Mesenchymal stem cell (in vitro differentiated cells and primary cell): Measurements from ENCODE around the gene NTPCR.

Experiments
- DNase-seq: peaks from one replicate; pipeline ENCODE4 v3.0.0-alpha.2; 2013
- H2AFZ ChIP-seq: one replicate; pipeline ENCODE4 v1.6.1; 2013; ENCODE audit warnings: low read depth, mild to moderate bottlenecking, control low read depth, inconsistent platforms, low read length, moderate library complexity
- H2AK5ac ChIP-seq: 2 replicates; pipeline ENCODE4 v1.6.1; 2013; ENCODE audit warnings: low read length, moderate library complexity, mild to moderate bottlenecking, inconsistent platforms; ENCODE audit not compliant: severe bottlenecking
- H2BK120ac ChIP-seq: one replicate; pipeline ENCODE4 v1.6.1; 2013; ENCODE audit warnings: low read depth, mild to moderate bottlenecking, inconsistent platforms, low read length, moderate library complexity
- H2BK12ac ChIP-seq, 2 experiments: one replicate each; pipeline ENCODE4 v1.6.1; 2013; ENCODE audit warnings: inconsistent platforms in 2 of 2, low read length in 2 of 2, mild to moderate bottlenecking in 2 of 2, moderate library complexity in 2 of 2, control low read depth in 1 of 2
- H2BK15ac ChIP-seq: one replicate; pipeline ENCODE4 v1.6.1; 2013; ENCODE audit warnings: mild to moderate bottlenecking, low read depth, inconsistent platforms; ENCODE audit not compliant: poor library complexity, severe bottlenecking
- H2BK5ac ChIP-seq: 2 replicates; pipeline ENCODE4 v1.6.1; 2013; ENCODE audit warnings: low read depth, mild to moderate bottlenecking, low read length, control low read depth, inconsistent platforms; ENCODE audit not compliant: poor library complexity, severe bottlenecking
- H3K14ac ChIP-seq, 2 experiments: one replicate each; pipeline ENCODE4 v1.6.1; 2013; ENCODE audit warnings: inconsistent platforms in 2 of 2, low read length in 2 of 2, control low read depth in 1 of 2, mild to moderate bottlenecking in 1 of 2, moderate library complexity in 1 of 2
- H3K18ac ChIP-seq, 2 experiments: one replicate each; pipeline ENCODE4 v1.6.1; 2013; ENCODE audit warnings: inconsistent platforms in 2 of 2, low read length in 2 of 2, control low read depth in 1 of 2, low read depth in 1 of 2, mild to moderate bottlenecking in 1 of 2
- H3K23ac ChIP-seq, 2 experiments: one replicate each; pipeline ENCODE4 v1.6.1; 2013; ENCODE audit warnings: inconsistent platforms in 2 of 2, low read length in 2 of 2, mild to moderate bottlenecking in 2 of 2, moderate library complexity in 2 of 2, control low read depth in 1 of 2
- H3K27ac ChIP-seq: 2 replicates; pipeline ENCODE4 v1.5.1; 2013; ENCODE audit warnings: mild to moderate bottlenecking, moderate library complexity, low read length, control low read depth, inconsistent platforms; ENCODE audit not compliant: poor library complexity, severe bottlenecking
- H3K27me3 ChIP-seq, 2 experiments: 2 replicates each; pipeline versions ENCODE4 v1.6.1 to v1.7.0; 2013; ENCODE audit warnings: low read length in 2 of 2, mild to moderate bottlenecking in 2 of 2, moderate library complexity in 2 of 2, control low read depth in 1 of 2, inconsistent platforms in 1 of 2; ENCODE audit not compliant: control insufficient read depth in 1 of 2, insufficient read depth in 1 of 2
- H3K36me3 ChIP-seq, 2 experiments: 2 replicates each; pipeline versions ENCODE4 v1.6.1 to v1.7.0; 2013; ENCODE audit warnings: low read length in 2 of 2, control low read depth in 1 of 2, inconsistent platforms in 1 of 2, low read depth in 1 of 2, mild to moderate bottlenecking in 1 of 2; ENCODE audit not compliant: insufficient read depth in 2 of 2, control insufficient read depth in 1 of 2
- H3K4ac ChIP-seq, 2 experiments: one replicate each; pipeline ENCODE4 v1.6.1; 2013; ENCODE audit warnings: inconsistent platforms in 2 of 2, low read length in 2 of 2, mild to moderate bottlenecking in 2 of 2, moderate library complexity in 2 of 2, control low read depth in 1 of 2, low read depth in 1 of 2
- H3K4me1 ChIP-seq: 2 replicates; pipeline ENCODE4 v1.6.1; 2013; ENCODE audit warnings: low read depth, low read length, control low read depth; ENCODE audit not compliant: control insufficient read depth, insufficient read depth
- H3K4me2 ChIP-seq: 2 replicates; pipeline ENCODE4 v1.6.1; 2013; ENCODE audit warnings: low read length, mild to moderate bottlenecking, inconsistent platforms; ENCODE audit not compliant: poor library complexity, severe bottlenecking
- H3K4me3 ChIP-seq, 2 experiments: 2 replicates each; pipeline versions ENCODE4 v1.5.1 to v1.7.0; 2013; ENCODE audit warnings: low read length in 2 of 2, mild to moderate bottlenecking in 2 of 2, control low read depth in 1 of 2, low read depth in 1 of 2; ENCODE audit not compliant: insufficient read depth in 1 of 2
- H3K79me1 ChIP-seq: replicated peaks from 2 replicates; pipeline ENCODE4 v1.6.1; 2013; ENCODE audit warnings: mild to moderate bottlenecking, control low read depth, low read length, inconsistent platforms; ENCODE audit not compliant: poor library complexity, severe bottlenecking
- H3K9ac ChIP-seq: 2 replicates; pipeline ENCODE4 v1.7.0; 2013; ENCODE audit warnings: mild to moderate bottlenecking, low read length, moderate library complexity
- H3K9me3 ChIP-seq: 2 replicates; pipeline ENCODE4 v1.7.0; 2013; ENCODE audit warnings: mild to moderate bottlenecking, low read length; ENCODE audit not compliant: control insufficient read depth
- H4K8ac ChIP-seq: one replicate; pipeline ENCODE4 v1.6.1; 2013; ENCODE audit warnings: inconsistent platforms, mild to moderate bottlenecking, low read length, moderate library complexity
- H4K91ac ChIP-seq: one replicate; pipeline ENCODE4 v1.6.1; 2013; ENCODE audit warnings: mild to moderate bottlenecking, low read length, inconsistent platforms
- WGBS: methylation state at CpG from one replicate; pipeline ENCODE4 v1.1.7; 2013; ENCODE audit warnings: mixed read lengths; 5-methylcytosine and 5-hydroxymethylcytosine counted together

Gene NTPCR

GRCh38 chr1:232987046-232987773, 36.8 kb downstream of the NTPCR start:
- WGBS = 91% methylated on average over 11 of the region's 11 CpGs
- peaks cover 13% of the 10 kb centered on the region for H3K4me1 ChIP-seq
- H2BK5ac ChIP-seq = no peak overlapping the region
- H4K91ac ChIP-seq = no peak overlapping the region
- no peak overlapping the region for H3K9ac ChIP-seq
- no peak overlapping the region for H2BK12ac ChIP-seq
- no peak overlapping the region for H4K8ac ChIP-seq
- no peaks in the 10 kb centered on the region for H3K9me3 ChIP-seq
- no peak overlapping the region for H2BK120ac ChIP-seq
- no peak overlapping the region for H3K14ac ChIP-seq
- no peak overlapping the region for H3K4me2 ChIP-seq
- H3K18ac ChIP-seq = no peak overlapping the region
- H3K4ac ChIP-seq = peak overlapping the region in 1 of 2 experiments; percentile 8
- H3K36me3 ChIP-seq = peaks cover 62 to 75% of the 10 kb centered on the region in 2 experiments
- H2AK5ac ChIP-seq = peak overlapping the region; percentile 38
- peaks cover 10% of the 10 kb centered on the region for H3K79me1 ChIP-seq
- H2AFZ ChIP-seq = no peak overlapping the region
- no peak overlapping the region for H2BK15ac ChIP-seq
- H3K27me3 ChIP-seq = no peaks in the 10 kb centered on the region
- DNase-seq = no peak
- H3K23ac ChIP-seq = no peak overlapping the region
- no peak overlapping the region for H3K4me3 ChIP-seq
- H3K27ac ChIP-seq = no peak overlapping the region

GRCh38 chr1:232987774-232988140, 37.3 kb downstream of the NTPCR start:
- 98% methylated on average over 12 of the region's 13 CpGs for WGBS
- no peak overlapping the region for H3K4me2 ChIP-seq
- no peak overlapping the region for H4K91ac ChIP-seq
- H2AK5ac ChIP-seq = peak overlapping the region; percentile 38
- H3K4ac ChIP-seq = peak overlapping the region in 1 of 2 experiments; percentile 8
- no peak overlapping the region for H3K4me3 ChIP-seq
- no peaks in the 10 kb centered on the region for H3K27me3 ChIP-seq
- H3K23ac ChIP-seq = no peak overlapping the region
- no peak overlapping the region for H3K9ac ChIP-seq
- H2BK5ac ChIP-seq = no peak overlapping the region
- no peak overlapping the region for H4K8ac ChIP-seq
- H2BK15ac ChIP-seq = no peak overlapping the region
- H3K9me3 ChIP-seq = no peaks in the 10 kb centered on the region
- H3K27ac ChIP-seq = no peak overlapping the region
- peaks cover 9% of the 10 kb centered on the region for H3K4me1 ChIP-seq
- DNase-seq = no peak
- H2BK12ac ChIP-seq = no peak overlapping the region
- no peak overlapping the region for H2BK120ac ChIP-seq
- H3K18ac ChIP-seq = no peak overlapping the region
- H3K79me1 ChIP-seq = peaks cover 10% of the 10 kb centered on the region
- H3K36me3 ChIP-seq = peaks cover 66 to 80% of the 10 kb centered on the region in 2 experiments
- no peak overlapping the region for H2AFZ ChIP-seq
- H3K14ac ChIP-seq = no peak overlapping the region

GRCh38 chr1:232988572-232989040, 38.2 kb downstream of the NTPCR start:
- peaks cover 7% of the 10 kb centered on the region for H3K4me1 ChIP-seq

GRCh38 chr1:232990176-232991128, 40.0 kb downstream of the NTPCR start:
- Histone ChIP-seq H2AFZ (no peak overlapping the region), H3K14ac (no peak overlapping the region), H2BK5ac (no peak overlapping the region), H2BK15ac (no peak overlapping the region), H3K27me3 (no peaks in the 10 kb centered on the region), H4K8ac (no peak overlapping the region), H4K91ac (no peak overlapping the region), H2AK5ac (no peak overlapping the region), H3K4me3 (no peak overlapping the region), H3K36me3 (peaks cover 60 to 81% of the 10 kb centered on the region in 2 experiments), H3K4ac (no peak overlapping the region), H2BK12ac (no peak overlapping the region), H3K79me1 (peaks cover 8% of the 10 kb centered on the region), H2BK120ac (no peak overlapping the region), H3K27ac (no peak overlapping the region), H3K9ac (no peak overlapping the region), H3K4me1 (peaks cover 7% of the 10 kb centered on the region), H3K23ac (no peak overlapping the region), H3K4me2 (no peak overlapping the region), H3K9me3 (peaks cover 14% of the 10 kb centered on the region), H3K18ac (no peak overlapping the region)
- 95% methylated on average over 20 of the region's 20 CpGs for WGBS
- DNase-seq = no peak

More at GRCh38 chr1:232988572-232989040, 38.2 kb downstream of the NTPCR start:
- H2BK12ac ChIP-seq = no peak overlapping the region
- H4K91ac ChIP-seq = no peak overlapping the region
- no peak overlapping the region for H3K27ac ChIP-seq
- H3K36me3 ChIP-seq = peaks cover 65 to 82% of the 10 kb centered on the region in 2 experiments
- H3K4ac ChIP-seq = no peak overlapping the region
- H2BK120ac ChIP-seq = no peak overlapping the region
- no peak overlapping the region for H2BK5ac ChIP-seq
- no peak overlapping the region for H3K14ac ChIP-seq
- DNase-seq = no peak
- peak overlapping the region; percentile 67 for H4K8ac ChIP-seq
- no peak overlapping the region for H3K9ac ChIP-seq
- peaks cover 10% of the 10 kb centered on the region for H3K79me1 ChIP-seq
- WGBS = 91% methylated on average over 8 of the region's 8 CpGs
- H2AK5ac ChIP-seq = peak overlapping the region; percentile 69
- no peak overlapping the region for H3K4me2 ChIP-seq
- H3K23ac ChIP-seq = no peak overlapping the region
- no peak overlapping the region for H3K4me3 ChIP-seq
- no peak overlapping the region for H2AFZ ChIP-seq
- no peak overlapping the region for H2BK15ac ChIP-seq
- peaks cover 3% of the 10 kb centered on the region for H3K9me3 ChIP-seq
- no peaks in the 10 kb centered on the region for H3K27me3 ChIP-seq
- H3K18ac ChIP-seq = peak overlapping the region in 1 of 2 experiments; percentile 13
